ENCODE data around the gene YARS2.
"Not testable (repeated sequence)": the region's sequence is repeated elsewhere in the genome, so short reads cannot be mapped to it uniquely, and the experiment has no call there.

Gene YARS2

DNA sequence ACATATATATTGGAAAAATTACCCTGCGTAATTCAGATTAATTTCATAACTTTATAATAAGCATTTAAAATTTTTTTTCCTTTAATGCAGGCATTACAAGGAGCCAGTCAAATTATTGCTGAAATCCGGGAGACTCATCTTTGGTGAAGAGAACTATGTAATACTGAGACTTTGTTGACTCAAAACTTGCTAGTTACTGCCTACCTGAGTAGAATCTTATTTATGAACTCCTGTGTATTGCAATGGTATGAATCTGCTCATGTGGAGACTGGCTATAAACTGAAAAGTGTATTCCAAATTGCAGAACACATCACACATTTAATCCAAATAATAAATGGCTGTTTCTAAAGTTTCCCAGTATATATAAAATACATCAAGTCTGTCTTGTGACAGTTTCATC lies 12.4 kb downstream of the YARS2 start:
- DNase-seq = no peak

DNA sequence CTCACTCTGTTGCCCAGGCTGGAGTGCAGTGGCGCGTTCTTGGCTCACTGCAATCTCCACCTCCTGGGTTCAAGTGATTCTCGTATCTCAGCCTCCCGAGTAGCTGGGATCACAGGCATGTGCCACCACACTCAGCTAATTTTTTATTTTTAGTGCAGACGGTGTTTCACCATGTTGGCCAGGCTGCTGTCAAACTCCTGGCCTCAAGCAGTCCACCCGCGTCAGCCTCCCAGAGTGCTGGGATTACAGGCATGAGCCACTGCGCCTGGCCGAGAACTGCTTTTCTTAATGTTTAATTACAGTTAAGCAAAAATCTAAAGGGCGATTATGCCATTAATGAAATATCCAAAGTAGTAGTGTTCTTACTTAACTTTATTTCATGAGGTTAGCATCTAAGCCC lies 13.6 kb downstream of the YARS2 start:
- no peak for DNase-seq

DNA sequence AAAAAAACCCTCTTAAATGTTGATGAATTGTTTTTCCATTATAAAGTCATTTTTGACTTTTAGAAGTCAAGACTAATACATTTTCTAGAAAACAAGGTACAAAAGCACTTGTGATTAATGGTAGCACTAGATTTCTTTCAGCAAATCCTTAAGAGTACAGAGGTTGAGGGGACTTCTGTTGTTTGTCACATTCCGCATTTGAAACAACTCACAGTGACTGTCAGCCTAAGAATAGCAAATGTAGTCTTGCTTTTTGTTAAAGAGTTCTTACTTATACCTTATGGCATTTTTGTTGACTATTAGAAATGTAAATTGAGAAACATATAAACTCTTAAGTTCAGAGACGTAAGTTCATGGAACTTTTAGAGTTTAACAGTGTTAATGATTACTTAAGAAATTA lies 16.4 kb downstream of the YARS2 start:
- DNase-seq = no peak

DNA sequence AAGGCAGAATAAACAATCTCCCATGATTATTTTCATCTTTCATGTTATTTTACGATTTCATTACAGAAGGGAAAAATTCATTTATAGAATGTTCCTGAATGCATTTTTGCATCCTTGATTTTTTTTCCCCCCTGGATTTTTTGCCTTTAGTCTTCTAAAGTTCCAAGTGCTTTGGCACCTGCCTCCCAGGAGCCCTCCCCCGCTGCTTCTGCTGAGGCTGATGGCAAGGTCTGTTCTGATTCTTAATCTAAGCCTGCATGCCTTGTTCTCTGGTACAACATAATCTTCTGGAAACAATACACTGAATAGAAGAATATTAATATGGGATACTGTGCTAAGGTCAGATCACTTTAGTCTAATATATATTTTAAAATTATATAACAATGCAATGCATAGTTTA lies 18.0 kb downstream of the YARS2 start:
- no peak for DNase-seq

DNA sequence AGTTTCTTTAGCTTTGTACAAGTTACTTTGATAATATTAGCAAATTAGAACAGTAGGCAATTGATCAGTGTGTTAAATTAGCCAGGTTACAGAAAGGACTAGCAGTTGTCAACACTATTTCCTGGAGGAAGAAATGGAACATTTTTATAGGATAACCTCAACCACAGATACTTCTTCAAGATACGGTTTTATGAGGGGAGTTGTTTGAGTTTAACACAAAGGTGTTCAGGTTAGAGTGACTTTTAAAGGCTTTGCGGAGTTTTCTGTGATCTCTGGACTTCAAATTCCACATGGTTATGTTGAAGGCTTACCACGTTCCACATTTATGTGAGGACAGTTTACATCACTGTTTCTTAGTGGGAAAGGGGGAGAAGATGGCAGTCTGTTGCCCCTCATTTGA lies 19.3 kb downstream of the YARS2 start:
- DNase-seq = no peak

DNA sequence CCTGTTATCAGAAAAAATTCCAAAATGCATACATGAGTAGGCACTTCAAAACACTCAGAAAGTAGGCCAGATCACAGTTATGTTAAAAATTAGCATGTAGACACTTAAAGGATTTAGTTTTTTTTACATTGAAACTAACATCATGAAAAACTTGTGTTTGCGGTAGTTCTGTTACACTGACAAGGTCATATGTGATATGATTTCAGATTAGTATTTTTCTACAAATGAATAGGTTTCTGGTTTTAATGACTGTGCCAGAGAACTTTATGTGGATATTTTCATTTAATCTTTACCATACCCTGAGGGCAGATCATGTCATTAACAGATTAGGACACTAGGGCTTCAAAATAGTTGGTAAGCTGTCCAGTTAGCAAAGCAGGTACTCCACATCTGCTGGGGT lies 20.7 kb downstream of the YARS2 start:
- DNase-seq = no peak

DNA sequence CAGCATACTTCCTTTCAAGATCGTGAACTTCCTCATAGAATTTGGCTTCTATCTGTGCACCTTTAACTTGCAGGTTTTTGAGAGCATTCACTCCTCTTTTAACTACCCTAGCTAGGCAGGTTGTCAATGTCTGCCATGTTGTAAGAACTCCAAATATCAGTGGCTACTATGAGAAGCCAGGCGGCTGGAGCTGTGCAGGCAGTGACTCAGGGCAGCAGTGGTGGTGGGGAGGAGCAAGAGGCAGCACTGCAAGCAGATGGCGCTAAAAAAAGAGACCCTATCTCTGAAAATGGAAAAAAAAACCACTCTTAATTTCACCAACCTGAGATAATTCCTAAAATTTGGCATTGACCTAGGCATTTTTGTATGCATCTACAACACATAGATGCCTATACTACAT lies 28.5 kb downstream of the YARS2 start:
- no peak for DNase-seq

DNA sequence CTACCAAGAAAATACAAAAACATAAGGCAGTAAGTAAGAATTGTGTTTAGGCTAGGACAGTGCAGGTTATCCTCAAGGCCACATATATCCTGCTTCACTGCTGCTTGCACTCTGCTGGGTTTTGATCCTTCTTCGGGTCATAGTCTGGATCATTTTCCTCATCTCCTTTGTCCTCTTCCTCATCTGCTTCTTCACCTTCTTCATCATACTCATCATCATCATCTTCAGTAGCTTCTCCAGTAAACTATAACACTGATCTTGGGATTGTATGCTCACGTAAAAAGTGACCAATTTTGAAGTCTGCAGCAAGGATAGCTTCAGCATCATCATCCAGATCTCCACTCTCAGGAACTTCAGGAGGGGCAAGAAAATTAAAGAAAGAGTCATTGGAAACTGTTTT lies 29.4 kb downstream of the YARS2 start:
- DNase-seq = no peak

DNA sequence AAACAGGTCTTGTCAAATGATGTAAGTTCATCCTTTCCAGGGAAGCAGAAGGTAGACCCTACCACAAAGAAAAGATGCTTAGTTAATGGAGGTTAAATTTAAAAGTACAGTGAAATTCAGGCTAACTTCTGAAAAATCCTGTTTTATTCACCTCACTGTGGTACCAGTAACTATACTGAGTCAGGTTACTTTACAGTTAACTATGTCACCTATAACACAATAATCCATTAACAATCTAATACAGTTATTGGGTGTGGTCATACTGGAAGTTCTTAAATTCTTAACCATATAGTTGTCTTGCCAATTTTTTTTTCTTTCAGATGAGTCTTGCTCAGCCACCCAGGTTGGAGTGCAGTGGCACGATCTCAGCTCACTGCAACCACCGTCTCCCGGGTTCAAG lies 30.4 kb downstream of the YARS2 start:
- not testable (repeated sequence) for DNase-seq

DNA sequence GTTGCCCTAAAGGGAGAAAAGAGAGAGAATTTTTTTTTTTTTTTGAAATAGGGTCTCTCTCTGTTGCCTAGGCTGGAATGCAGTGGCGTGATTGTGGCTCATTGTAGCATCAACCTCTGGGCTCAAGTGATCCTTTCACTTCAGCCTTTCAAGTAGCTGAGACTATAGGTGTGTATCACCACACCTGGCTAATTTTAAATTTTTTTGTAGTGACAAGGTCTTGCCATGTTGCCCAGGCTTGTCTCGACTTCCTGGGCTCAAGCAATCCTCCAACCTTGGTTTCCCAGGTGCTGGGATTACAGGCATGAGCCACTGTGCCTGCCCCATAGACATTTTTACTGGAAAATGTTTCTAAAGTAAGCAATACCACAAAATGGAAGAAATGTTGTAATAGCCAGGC lies 36.8 kb downstream of the YARS2 start:
- no peak for DNase-seq

DNA sequence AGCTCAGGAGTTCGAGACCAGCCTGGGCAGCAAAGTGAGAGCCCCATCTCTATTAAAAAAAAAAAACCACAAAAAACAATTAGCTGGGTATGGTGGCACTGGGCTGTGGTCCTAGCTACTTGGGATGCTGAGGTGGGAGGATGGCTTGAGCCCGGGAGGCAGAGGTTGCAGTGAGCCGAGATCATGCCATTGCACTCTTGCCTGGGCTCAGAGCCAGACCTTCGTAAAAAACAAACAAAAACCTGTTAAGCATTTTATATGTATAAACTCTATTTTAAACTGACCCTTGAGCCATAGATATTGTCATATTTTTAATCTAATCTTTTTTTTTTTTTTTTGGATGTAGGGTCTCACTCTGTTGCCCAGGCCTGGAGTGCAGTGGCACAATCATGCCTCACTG lies 40.9 kb downstream of the YARS2 start:
- DNase-seq = no peak

DNA sequence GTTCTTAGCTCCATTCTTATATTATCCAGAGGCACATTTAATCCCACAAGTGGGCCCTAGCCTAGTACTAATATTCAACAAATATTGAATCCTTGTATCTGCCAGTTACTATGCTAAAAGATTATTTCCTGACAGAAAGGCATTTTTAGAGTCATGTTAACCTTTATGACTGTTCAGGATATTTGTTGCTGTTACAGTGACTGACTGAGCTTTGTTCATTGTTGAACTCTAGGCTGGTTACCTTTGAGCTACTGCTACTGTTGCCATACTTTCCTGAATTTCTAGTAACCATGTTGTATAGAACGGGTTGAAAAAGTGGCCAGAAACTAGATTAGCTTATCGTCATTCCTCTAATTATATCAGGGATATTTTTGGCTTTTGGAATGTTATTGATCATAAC lies 46.8 kb downstream of the YARS2 start:
- DNase-seq = no peak

DNA sequence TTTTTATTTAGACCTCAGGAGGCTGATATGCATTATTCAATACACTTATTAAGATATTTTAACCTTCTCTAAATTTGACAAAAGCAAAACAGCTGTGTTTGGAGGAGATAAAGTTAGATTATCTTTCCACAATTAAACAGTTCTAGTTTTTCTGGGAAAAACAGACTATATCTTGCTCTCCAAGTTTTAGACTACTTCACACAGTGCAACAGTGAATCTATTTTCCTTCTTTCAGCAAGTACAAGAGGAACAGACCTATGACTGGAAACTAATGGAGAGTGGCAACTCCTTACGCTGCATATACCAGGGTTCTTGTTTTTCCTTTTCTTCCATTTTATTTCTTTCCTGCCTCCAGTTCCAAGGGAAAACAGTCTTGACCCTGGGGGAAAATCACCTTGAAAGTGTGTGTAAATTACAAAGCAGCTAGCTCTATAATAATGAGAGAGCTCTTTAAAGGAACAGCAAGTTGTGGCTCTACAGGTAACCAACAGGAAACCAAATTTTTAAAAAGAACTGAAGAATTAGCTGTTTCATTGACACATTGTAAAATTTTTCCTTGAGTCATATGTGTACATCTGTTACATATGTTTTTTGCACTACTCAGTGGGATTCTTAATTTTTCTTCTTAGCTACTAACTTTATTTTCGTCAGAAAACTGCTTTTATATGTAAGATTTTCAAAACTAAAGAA lies 49.2 kb downstream of the YARS2 start:
- no peak for DNase-seq

DNA sequence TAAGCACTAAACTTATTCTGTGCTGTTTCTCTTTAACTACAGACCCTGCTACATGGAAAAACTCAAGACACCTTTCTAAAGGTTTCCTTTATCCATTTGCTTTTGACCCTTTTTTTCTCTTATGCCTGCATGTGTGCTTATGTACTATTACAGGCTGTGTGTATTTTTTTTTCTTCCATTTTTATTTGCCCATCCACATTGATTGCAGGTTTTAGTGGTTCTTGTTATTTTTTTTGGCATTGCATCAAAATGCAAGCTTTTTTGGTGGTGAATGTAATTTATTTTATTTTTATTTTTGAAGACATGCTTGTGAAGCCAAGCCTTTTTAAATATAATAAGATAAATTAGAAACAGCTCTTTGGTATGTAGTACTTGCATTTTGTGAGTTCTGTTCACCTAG lies 49.9 kb downstream of the YARS2 start:
- DNase-seq = no peak

DNA sequence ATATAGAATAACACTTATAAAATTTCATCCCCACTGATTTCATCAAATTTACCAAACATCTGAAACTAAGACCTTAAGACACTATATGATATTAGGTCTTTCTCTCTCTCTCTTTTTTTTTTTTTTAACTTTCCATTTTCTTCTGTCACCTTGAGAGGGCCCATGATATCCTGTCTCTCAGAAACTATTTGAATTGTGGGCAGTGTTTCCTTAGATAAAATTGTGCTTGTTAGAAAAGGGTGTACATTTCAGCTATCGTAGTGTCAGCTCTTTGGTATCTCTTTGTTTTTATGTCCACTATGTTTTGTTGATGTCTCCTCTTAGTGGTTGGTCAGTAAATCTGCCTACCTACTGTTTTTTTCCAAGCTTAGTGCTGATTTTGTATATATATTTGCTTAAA lies 52.8 kb downstream of the YARS2 start:
- DNase-seq = no peak

DNA sequence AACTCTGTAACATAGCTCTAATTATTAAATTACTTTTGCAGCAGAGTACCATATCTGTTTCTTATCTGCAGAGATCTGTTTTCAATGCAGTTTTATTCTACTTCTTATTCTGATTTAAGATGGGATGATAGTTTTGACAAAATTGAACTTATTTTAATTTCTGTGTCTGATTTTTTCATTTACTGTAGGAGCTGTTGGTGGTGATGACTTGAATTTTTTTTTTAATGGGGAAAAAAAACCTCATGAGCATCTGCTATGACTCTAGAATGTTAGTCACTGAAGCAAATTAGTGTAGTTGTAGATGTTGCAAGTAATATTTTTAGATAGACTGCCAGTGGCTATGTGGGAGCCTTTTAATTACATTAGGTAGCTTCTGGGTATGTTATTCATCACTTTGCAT lies 53.2 kb downstream of the YARS2 start:
- no peak for DNase-seq

DNA sequence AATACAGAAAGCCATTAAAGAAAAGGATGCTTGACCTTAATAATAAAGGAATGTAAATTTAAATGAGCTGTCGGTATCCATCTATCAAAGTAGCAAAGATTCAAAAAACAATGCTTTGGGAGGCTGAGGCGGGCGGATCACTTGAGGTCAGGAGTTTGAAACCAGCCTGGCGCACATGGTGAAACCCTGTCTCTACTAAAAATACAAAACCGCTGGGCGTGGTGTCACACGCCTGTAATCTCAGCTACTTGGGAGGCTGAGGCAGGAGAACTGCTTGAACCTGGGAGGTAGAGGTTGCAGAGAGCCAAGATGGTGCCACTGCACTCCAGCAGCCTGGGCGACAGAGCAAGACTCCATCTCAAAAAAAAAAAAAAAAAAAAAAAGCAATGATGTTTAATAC lies 56.3 kb downstream of the YARS2 start:
- DNase-seq = not testable (repeated sequence)

DNA sequence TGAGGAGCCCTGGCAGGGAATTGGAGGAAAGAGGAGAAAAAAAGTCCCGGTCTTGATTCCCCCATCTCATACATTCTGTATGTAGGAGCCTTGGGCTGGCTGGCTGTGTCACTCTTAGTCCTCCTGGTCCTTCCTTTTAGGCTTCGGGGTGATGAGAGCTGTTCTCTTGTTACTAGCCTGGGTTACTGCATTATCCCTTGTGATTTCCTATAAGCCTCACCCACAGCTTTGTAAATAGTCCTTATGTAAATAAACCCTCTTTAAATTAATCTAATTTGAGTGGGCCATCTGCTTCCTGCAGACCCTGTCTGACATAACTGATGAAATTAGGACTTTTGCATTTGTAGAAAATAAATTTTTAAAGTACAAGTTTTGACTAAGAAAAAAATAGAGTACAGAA lies 57.4 kb downstream of the YARS2 start:
- DNase-seq = no peak

DNA sequence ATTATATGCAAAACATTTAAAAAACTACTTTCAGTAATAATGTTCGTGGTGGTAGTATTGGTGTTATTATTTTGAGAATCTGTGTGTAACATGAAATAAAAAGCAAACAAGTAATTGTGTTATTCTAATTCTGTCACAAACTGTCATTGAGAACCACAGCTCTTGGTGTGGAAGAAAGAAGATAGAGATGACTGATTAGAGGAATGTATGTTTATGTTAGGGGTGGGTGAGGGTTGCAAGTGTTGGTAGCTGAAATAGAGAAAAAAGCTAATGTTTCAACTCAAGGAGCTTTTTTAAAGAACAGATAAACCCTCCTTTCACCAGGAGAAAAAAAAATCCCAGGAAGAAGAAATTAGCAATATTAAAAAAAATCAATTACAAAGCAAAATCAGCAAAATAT lies 58.3 kb downstream of the YARS2 start:
- no peak for DNase-seq
